K562 (cell line): Measurements from ENCODE around the gene DNAJB14. TPM values are rescaled to one million over a fixed set of nuclear protein-coding genes. Genes with fewer than 3 reads are reported as not detected.

ENCODE experiments used
- ARHGAP35 ChIP-seq: fragments of 450-650 bp; IDR thresholded peaks from 2 replicates; pipeline ENCODE4 v1.6.1; 2018; ENCODE audit not compliant: partially characterized antibody
- CXXC5 ChIP-seq: fragments of 250-450 bp; sonication (Bioruptor Pico); IDR thresholded peaks from 2 replicates; pipeline ENCODE4 v1.8.0; 2022; ENCODE audit warnings: inconsistent platforms, mild to moderate bottlenecking, moderate library complexity
- HDAC3 ChIP-seq: fragments of 450-650 bp; IDR thresholded peaks from 2 replicates; pipeline ENCODE4 v1.6.1; 2018; ENCODE audit warnings: borderline replicate concordance, mild to moderate bottlenecking, moderate library complexity; ENCODE audit not compliant: partially characterized antibody
- PCBP1 ChIP-seq: fragments of 200-400 bp; formaldehyde crosslinking; IDR thresholded peaks from 2 replicates; pipeline ENCODE4 v1.6.1; 2018; ENCODE audit warnings: mild to moderate bottlenecking, low read depth, low read length; ENCODE audit not compliant: poor library complexity, severe bottlenecking
- XRCC5 ChIP-seq: fragments of 200-400 bp; formaldehyde crosslinking; IDR thresholded peaks from 2 replicates; pipeline ENCODE4 v1.6.1; 2017; ENCODE audit warnings: low read depth, mild to moderate bottlenecking, low read length
- YY1 ChIP-seq, 3 experiments: IDR thresholded peaks; 2 replicates each; pipeline ENCODE4 v1.6.1; 2011; ENCODE audit warnings: low read length in 2 of 3, mild to moderate bottlenecking in 2 of 3, moderate library complexity in 2 of 3, borderline replicate concordance in 1 of 3, control low read depth in 1 of 3, low read depth in 1 of 3; ENCODE audit not compliant: insufficient read depth in 3 of 3, insufficient replicate concordance in 2 of 3, control insufficient read depth in 1 of 3, insufficient read length in 1 of 3; ENCODE audit errors: extremely low read depth in 1 of 3
- ZFP30 ChIP-seq: fragments of 250-450 bp; sonication (Bioruptor Pico); IDR thresholded peaks from 2 replicates; pipeline ENCODE4 v1.8.0; 2022; ENCODE audit warnings: moderate library complexity, mild to moderate bottlenecking, inconsistent platforms, borderline replicate concordance
- ZNF146 ChIP-seq: IDR thresholded peaks from one replicate; pipeline ENCODE4 v1.6.1; 2018; ENCODE audit warnings: missing compliant biosample characterization; ENCODE audit not compliant: unreplicated experiment
- ZNF217 ChIP-seq: sonication (generic); formaldehyde crosslinking; IDR thresholded peaks from 2 replicates; pipeline ENCODE4 v1.8.0; 2022; ENCODE audit warnings: mild to moderate bottlenecking, missing genetic modification reagents
- polyA plus RNA-seq, 8 experiments: library from polyadenylated mRNA; depleted of rRNA in 4 of 8; stranded (reverse) in 5 of 8; unstranded in 3 of 8; fragments of >200 nt; fragmentation: Nextera tagmentation in 2 of 8; fragmentation: Illumina TruSeq in 1 of 8; extraction: Ambion mirVana in 2 of 8; extraction: Trizol in 1 of 8; gene quantifications; 2 replicates each; pipeline versions ENCODE4 v1.2.1 to v1.2.3, GENCODE V29; 2011 to 2014; ENCODE audit warnings: inconsistent platforms in 1 of 8, missing spikeins in 1 of 8
- total RNA-seq, 7 experiments: library from RNA; depleted of rRNA in 6 of 7; stranded (reverse); fragments of >200 nt in 6 of 7; fragmentation: Illumina TruSeq in 2 of 7; extraction: Trizol in 2 of 7; gene quantifications; 2 replicates each; pipeline versions ENCODE4 v1.2.1 to v1.2.3, GENCODE V29; 2011 to 2021; ENCODE audit warnings: low replicate concordance in 1 of 7
- TF ChIP-seq, protein P1 (sequence below): fragments of 450-650 bp; formaldehyde crosslinking; IDR thresholded peaks from 2 replicates; pipeline ENCODE4 v1.4.0; 2020; ENCODE audit warnings: mild to moderate bottlenecking, moderate library complexity
- TF ChIP-seq, protein P2 (sequence below): fragments of 450-650 bp; conservative IDR thresholded peaks from 2 replicates; pipeline ENCODE4 v1.6.1; 2016; ENCODE audit warnings: missing genetic modification characterization, low read depth, mild to moderate bottlenecking, control low read depth, missing compliant biosample characterization
- TF ChIP-seq, protein P3 (sequence below): fragments of 200-800 bp; sonication (Bioruptor generic); IDR thresholded peaks from 2 replicates; pipeline ENCODE4 v1.6.1; 2016; ENCODE audit warnings: missing genetic modification characterization, missing compliant biosample characterization
- TF ChIP-seq, protein P4 (sequence below): fragments of 450-650 bp; IDR thresholded peaks from 2 replicates; pipeline ENCODE4 v1.6.1; 2016; ENCODE audit warnings: mild to moderate bottlenecking
- TF ChIP-seq, protein P5 (sequence below): fragments of 250-450 bp; sonication (Bioruptor Pico); IDR thresholded peaks from 2 replicates; pipeline ENCODE4 v1.8.0; 2022; ENCODE audit warnings: moderate library complexity, mild to moderate bottlenecking, inconsistent platforms

DNAJB14 gene
- total and polyA plus RNA-seq, 9 of the 15 experiments (the other 6 are each of a cell fraction or from before 2014, with no cell fraction given), result 5.5 to 28.0 (median 12.7) TPM

DNA sequence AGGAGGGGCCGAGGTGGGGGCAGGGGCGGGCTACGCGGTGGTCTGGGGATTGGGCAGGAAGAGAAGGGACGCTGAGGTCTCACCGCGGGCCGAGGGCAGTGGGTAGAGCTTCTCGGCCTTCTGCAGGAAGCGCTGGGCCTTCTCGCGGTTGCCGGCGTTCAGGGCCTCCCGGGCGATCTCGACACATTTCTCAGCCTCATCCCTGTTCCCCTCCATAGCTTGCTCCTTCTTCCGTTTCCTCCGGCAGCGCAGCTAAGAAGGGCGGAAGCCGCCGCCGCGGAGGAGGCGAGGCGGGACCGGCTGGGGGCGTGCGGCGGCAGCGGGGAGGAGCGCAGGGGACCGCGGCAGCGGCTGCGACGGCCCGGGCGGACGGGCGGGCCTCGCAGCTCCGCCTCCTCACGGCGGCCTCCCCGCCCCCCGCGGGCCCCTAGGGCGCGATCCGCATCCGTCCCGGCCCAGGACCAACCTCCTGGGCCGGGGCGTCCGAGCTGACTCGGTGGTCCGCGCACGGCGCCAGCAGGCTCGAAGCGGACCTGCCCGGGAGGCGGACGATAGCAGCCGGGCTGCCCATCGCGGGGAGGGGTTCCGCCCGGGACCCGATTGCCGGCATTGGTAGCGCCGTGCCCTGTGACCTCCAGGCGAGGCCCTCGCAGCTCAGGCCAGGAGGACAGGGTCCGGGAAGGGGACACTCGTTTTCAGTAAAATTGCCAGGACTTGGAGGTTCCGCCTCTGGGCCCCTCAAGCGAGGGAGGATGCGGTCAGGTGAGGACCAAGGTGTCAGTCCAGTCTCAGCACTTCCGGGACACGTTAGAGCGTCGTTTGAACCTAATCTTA is at the start of gene DNAJB14 (continued):
- TF ChIP-seq YY1 (IDR thresholded peaks at IDR 0.05; ENCODE audit: borderline replicate concordance in 1 of 3, control insufficient read depth in 1 of 3, extremely low read depth in 1 of 3, insufficient read depth in 3 of 3, insufficient read length in 1 of 3, insufficient replicate concordance in 2 of 3, low read depth in 1 of 3, low read length in 2 of 3), result peak in 1 of 3 experiments; percentile 62
- TF ChIP-seq XRCC5, result no peak
- TF ChIP-seq PCBP1, result peak; percentile 85
- no peak for TF ChIP-seq ZNF217 (CRISPR knock-in tag)
- TF ChIP-seq, protein P1, sequence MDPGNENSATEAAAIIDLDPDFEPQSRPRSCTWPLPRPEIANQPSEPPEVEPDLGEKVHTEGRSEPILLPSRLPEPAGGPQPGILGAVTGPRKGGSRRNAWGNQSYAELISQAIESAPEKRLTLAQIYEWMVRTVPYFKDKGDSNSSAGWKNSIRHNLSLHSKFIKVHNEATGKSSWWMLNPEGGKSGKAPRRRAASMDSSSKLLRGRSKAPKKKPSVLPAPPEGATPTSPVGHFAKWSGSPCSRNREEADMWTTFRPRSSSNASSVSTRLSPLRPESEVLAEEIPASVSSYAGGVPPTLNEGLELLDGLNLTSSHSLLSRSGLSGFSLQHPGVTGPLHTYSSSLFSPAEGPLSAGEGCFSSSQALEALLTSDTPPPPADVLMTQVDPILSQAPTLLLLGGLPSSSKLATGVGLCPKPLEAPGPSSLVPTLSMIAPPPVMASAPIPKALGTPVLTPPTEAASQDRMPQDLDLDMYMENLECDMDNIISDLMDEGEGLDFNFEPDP (CRISPR knock-in tag), result peak; percentile 82
- TF ChIP-seq, protein P2, sequence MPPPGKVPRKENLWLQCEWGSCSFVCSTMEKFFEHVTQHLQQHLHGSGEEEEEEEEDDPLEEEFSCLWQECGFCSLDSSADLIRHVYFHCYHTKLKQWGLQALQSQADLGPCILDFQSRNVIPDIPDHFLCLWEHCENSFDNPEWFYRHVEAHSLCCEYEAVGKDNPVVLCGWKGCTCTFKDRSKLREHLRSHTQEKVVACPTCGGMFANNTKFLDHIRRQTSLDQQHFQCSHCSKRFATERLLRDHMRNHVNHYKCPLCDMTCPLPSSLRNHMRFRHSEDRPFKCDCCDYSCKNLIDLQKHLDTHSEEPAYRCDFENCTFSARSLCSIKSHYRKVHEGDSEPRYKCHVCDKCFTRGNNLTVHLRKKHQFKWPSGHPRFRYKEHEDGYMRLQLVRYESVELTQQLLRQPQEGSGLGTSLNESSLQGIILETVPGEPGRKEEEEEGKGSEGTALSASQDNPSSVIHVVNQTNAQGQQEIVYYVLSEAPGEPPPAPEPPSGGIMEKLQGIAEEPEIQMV, result no peak
- TF ChIP-seq, protein P3, sequence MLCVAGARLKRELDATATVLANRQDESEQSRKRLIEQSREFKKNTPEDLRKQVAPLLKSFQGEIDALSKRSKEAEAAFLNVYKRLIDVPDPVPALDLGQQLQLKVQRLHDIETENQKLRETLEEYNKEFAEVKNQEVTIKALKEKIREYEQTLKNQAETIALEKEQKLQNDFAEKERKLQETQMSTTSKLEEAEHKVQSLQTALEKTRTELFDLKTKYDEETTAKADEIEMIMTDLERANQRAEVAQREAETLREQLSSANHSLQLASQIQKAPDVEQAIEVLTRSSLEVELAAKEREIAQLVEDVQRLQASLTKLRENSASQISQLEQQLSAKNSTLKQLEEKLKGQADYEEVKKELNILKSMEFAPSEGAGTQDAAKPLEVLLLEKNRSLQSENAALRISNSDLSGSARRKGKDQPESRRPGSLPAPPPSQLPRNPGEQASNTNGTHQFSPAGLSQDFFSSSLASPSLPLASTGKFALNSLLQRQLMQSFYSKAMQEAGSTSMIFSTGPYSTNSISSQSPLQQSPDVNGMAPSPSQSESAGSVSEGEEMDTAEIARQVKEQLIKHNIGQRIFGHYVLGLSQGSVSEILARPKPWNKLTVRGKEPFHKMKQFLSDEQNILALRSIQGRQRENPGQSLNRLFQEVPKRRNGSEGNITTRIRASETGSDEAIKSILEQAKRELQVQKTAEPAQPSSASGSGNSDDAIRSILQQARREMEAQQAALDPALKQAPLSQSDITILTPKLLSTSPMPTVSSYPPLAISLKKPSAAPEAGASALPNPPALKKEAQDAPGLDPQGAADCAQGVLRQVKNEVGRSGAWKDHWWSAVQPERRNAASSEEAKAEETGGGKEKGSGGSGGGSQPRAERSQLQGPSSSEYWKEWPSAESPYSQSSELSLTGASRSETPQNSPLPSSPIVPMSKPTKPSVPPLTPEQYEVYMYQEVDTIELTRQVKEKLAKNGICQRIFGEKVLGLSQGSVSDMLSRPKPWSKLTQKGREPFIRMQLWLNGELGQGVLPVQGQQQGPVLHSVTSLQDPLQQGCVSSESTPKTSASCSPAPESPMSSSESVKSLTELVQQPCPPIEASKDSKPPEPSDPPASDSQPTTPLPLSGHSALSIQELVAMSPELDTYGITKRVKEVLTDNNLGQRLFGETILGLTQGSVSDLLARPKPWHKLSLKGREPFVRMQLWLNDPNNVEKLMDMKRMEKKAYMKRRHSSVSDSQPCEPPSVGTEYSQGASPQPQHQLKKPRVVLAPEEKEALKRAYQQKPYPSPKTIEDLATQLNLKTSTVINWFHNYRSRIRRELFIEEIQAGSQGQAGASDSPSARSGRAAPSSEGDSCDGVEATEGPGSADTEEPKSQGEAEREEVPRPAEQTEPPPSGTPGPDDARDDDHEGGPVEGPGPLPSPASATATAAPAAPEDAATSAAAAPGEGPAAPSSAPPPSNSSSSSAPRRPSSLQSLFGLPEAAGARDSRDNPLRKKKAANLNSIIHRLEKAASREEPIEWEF (CRISPR knock-in tag), result no peak
- peak; percentile 91 for TF ChIP-seq CXXC5 (CRISPR knock-in tag)
- TF ChIP-seq, protein P4, sequence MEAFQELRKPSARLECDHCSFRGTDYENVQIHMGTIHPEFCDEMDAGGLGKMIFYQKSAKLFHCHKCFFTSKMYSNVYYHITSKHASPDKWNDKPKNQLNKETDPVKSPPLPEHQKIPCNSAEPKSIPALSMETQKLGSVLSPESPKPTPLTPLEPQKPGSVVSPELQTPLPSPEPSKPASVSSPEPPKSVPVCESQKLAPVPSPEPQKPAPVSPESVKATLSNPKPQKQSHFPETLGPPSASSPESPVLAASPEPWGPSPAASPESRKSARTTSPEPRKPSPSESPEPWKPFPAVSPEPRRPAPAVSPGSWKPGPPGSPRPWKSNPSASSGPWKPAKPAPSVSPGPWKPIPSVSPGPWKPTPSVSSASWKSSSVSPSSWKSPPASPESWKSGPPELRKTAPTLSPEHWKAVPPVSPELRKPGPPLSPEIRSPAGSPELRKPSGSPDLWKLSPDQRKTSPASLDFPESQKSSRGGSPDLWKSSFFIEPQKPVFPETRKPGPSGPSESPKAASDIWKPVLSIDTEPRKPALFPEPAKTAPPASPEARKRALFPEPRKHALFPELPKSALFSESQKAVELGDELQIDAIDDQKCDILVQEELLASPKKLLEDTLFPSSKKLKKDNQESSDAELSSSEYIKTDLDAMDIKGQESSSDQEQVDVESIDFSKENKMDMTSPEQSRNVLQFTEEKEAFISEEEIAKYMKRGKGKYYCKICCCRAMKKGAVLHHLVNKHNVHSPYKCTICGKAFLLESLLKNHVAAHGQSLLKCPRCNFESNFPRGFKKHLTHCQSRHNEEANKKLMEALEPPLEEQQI, result no peak
- TF ChIP-seq HDAC3, result no peak
- TF ChIP-seq, protein P5, sequence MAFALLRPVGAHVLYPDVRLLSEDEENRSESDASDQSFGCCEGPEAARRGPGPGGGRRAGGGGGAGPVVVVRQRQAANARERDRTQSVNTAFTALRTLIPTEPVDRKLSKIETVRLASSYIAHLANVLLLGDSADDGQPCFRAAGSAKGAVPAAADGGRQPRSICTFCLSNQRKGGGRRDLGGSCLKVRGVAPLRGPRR (CRISPR knock-in tag), result no peak
- no peak for TF ChIP-seq ARHGAP35
- TF ChIP-seq ZFP30, result no peak
- TF ChIP-seq ZNF146 (CRISPR knock-in tag), result peak; percentile 14
